GM12891 (cell line): ENCODE data around the gene LYPD6B.
A peak's percentile ranks its signal among the peaks of the same experiment; 100 is the strongest.

Experiments
- DNase-seq: peaks from one replicate; pipeline ENCODE4 v3.0.0; 2011; ENCODE audit warnings: low spot score; ENCODE audit not compliant: insufficient read length
- FAIRE-seq: peaks from 2 replicates; lab custom pipeline; 2011; peaks lifted over from hg19 to GRCh38; lab: Jason Lieb, UNC
- PAX5 ChIP-seq: IDR thresholded peaks from 2 replicates; pipeline ENCODE4 v1.6.1; 2011; ENCODE audit warnings: low read length, moderate library complexity, mild to moderate bottlenecking; ENCODE audit not compliant: insufficient read depth, severe bottlenecking
- POLR2A ChIP-seq: IDR thresholded peaks from 2 replicates; pipeline ENCODE4 v1.6.1; 2011; ENCODE audit warnings: low read depth, low read length, control low read depth
- POLR2AphosphoS5 ChIP-seq: IDR thresholded peaks from 2 replicates; pipeline ENCODE4 v1.6.1; 2011; ENCODE audit warnings: low read depth, low read length, control low read depth
- POU2F2 ChIP-seq: IDR thresholded peaks from 2 replicates; pipeline ENCODE4 v1.6.1; 2011; ENCODE audit warnings: low read depth, mild to moderate bottlenecking, control low read depth, low read length, moderate library complexity
- SPI1 ChIP-seq: IDR thresholded peaks from 2 replicates; pipeline ENCODE4 v1.6.1; 2011; ENCODE audit warnings: low read depth, low read length, control low read depth
- TAF1 ChIP-seq: IDR thresholded peaks from 2 replicates; pipeline ENCODE4 v1.6.1; 2011; ENCODE audit warnings: low read depth, low read length, control low read depth

LYPD6B gene

GRCh38 chr2:149056541-149057255 is 18.2 kb downstream of the LYPD6B start:
- FAIRE-seq (peak; percentile 40), DNase-seq (no peak)
- TF ChIP-seq TAF1 (no peak), PAX5 (no peak), SPI1 (no peak), POU2F2 (no peak), POLR2AphosphoS5 (no peak), POLR2A (no peak)

GRCh38 chr2:149057401-149057800 is 18.9 kb downstream of the LYPD6B start:
- TF ChIP-seq POLR2A (no peak), SPI1 (no peak), TAF1 (no peak), POU2F2 (no peak), POLR2AphosphoS5 (no peak)
- FAIRE-seq = no peak
- no peak for DNase-seq

DNA sequence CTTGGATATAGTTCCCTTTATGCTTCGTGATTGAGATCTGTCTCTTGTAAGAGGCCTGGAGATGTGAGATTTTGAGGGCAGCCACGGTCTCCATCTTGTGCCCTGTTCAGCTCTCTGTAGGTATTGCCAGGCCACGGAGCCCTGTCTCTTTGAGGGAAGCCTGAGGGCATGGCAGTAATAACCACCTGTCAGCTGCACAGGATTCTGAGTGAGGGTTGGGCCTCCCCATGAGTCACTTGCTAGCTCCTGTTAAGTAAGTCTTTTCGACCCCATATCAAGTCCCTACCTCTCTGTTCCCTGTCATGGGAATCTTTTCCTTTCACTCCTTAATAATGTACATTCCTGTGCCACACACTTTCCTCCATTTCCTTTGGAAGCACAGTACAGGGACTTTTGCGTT is 20.4 kb downstream of the LYPD6B start:
- TF ChIP-seq POLR2A (no peak), TAF1 (no peak), POU2F2 (no peak), PAX5 (no peak), POLR2AphosphoS5 (no peak), SPI1 (no peak)
- no peak for DNase-seq
- FAIRE-seq = no peak

DNA sequence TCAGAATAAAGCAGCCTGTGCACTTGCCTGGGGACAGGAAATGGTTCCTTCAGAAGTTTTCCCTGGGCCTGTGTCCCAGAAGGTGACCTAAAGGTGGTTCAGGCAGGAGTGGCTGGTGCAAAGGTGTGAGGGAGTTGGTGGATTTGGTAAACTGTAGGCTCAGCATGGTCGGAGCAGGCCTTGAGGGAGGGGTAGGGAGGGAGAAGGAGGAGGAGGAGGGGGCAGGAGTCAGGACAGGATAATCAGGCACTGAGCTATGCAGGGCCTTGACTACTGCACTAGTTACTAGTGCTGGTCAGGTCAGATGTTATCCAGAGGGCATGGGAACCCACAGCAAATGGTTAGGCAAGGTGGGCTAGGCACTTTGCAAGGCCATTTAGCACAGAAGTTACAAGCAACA is 21.3 kb downstream of the LYPD6B start:
- no peak for TF ChIP-seq POLR2A
- no peak for TF ChIP-seq PAX5
- no peak for TF ChIP-seq SPI1
- no peak for TF ChIP-seq POU2F2
- TF ChIP-seq TAF1 = no peak
- no peak for TF ChIP-seq POLR2AphosphoS5
- DNase-seq = no peak
- FAIRE-seq = no peak

- no peak for DNase-seq
- TF ChIP-seq POU2F2 (no peak), POLR2A (no peak), PAX5 (no peak), POLR2AphosphoS5 (no peak), SPI1 (no peak), TAF1 (no peak)
- no peak for FAIRE-seq
Observed at GRCh38 chr2:149061133-149061745, 22.7 kb downstream of the LYPD6B start.

DNA sequence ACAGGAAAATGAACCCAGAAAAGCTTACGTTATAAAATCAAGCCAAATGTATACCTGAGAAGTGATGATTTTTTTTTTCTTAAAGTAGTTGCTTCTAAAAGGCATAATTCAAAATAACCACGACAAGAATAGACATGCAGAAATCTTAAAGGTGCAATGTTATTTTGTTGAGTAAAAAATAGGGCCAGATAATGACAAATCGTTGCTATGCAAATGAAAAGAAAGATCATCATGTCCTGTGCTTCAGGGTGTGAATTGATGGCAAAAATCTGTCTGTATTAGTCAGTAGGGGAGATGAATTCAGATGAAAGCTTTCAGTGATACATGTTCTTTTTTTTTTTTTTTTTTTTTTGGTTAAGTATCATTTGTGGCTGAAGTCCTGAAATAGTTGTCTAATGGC is 24.0 kb downstream of the LYPD6B start:
- FAIRE-seq = no peak
- TF ChIP-seq POLR2AphosphoS5 = no peak
- no peak for TF ChIP-seq PAX5
- TF ChIP-seq TAF1 = no peak
- no peak for TF ChIP-seq POLR2A
- TF ChIP-seq SPI1 = no peak
- TF ChIP-seq POU2F2 = no peak

GRCh38 chr2:149063177-149063576 is 24.7 kb downstream of the LYPD6B start:
- no peak for DNase-seq
- FAIRE-seq = no peak
- no peak for TF ChIP-seq POLR2A
- TF ChIP-seq PAX5 = no peak
- TF ChIP-seq SPI1 = no peak
- no peak for TF ChIP-seq TAF1
- no peak for TF ChIP-seq POU2F2
- no peak for TF ChIP-seq POLR2AphosphoS5

More for the DNA sequence above, 24.0 kb downstream of the LYPD6B start:
- no peak for DNase-seq

DNA sequence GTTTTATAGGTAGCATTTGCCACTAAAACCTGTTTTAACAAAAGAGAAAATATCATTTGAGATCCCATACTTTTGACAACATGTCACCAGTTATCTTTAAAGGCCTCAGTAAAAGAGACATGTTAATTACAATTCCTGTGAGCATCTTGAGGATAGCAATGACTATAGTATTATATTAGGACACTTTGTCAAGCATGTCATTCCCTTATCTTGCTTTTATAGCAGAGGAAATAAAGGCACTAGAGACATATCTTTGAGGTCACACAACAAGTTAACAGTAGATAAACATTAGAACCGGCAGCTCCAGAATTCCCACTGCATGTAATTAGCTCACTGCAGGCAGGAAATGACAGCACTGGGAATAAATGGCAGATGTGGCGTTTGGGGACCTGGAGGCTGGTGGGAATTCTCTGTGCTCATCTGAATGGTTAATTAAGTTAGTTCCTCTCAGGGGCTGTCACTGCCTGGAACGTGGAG is 25.9 kb downstream of the LYPD6B start:
- no peak for TF ChIP-seq POLR2A

GRCh38 chr2:149064856-149065630 is 26.5 kb downstream of the LYPD6B start:
- TF ChIP-seq SPI1 (no peak), POLR2AphosphoS5 (no peak), POLR2A (no peak), POU2F2 (no peak), PAX5 (no peak)
- no peak for FAIRE-seq
- no peak for DNase-seq

More for the DNA sequence above, 25.9 kb downstream of the LYPD6B start:
- FAIRE-seq = no peak
- DNase-seq = no peak
